ENCODE results near the gene FBXO3.

DNA sequence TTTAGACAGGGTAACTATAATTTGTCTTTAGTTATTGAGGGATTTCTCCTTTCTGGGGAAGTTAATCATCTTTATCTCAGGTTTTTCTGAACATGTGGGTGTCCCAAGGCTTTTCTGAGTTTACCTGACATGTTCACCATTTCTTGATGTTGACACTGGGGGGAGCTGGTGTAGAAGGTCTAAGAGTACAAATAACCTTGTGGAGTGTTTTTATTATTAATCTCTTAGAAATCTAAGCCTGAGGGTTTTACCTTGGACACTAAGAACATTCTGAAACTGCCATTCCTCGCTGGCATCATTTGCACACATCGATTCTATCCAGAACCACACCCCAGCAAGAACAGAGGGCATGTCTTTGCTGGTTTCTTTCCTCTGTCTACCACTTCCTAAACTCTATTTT lies 58.1 kb downstream of the FBXO3 start:
- TF ChIP-seq EZH2phosphoT487 (IDR thresholded peaks at IDR 0.05; ENCODE audit: insufficient read depth, low read depth) (no peak), EZH2 (IDR thresholded peaks at IDR 0.05; ENCODE audit: insufficient read depth, poor library complexity, severe bottlenecking) (no peak)
